GM11168 (cell line): Measurements from ENCODE around the gene POU6F2.
"Not testable (repeated sequence)": the region's sequence is repeated elsewhere in the genome, so short reads cannot be mapped to it uniquely, and the experiment has no call there.

Experiments used
- in situ Hi-C: fragments of 300-500 bp; cut with MboI; formaldehyde crosslinking; loops from one replicate; pipeline ENCODE4 v1.12.0; 2022; ENCODE audit warnings: low sequenced_read_pairs; ENCODE audit not compliant: unreplicated experiment

The POU6F2 gene

GRCh38 chr7:39324139-39324760, 346.5 kb downstream of the POU6F2 start:
- in situ Hi-C loops: no loop called here

- in situ Hi-C loops: not testable (repeated sequence)
Observed at GRCh38 chr7:39331607-39332006, 353.9 kb downstream of the POU6F2 start.

- in situ Hi-C loops: no loop called here
Observed at GRCh38 chr7:39332142-39332541, 354.4 kb downstream of the POU6F2 start.

GRCh38 chr7:39333701-39334100, 356.0 kb downstream of the POU6F2 start:
- in situ Hi-C loops: no loop called here

GRCh38 chr7:39336442-39336841, 358.7 kb downstream of the POU6F2 start:
- in situ Hi-C loops: no loop called here

- in situ Hi-C loops: no loop called here
Observed at GRCh38 chr7:39338716-39339115, 361.0 kb downstream of the POU6F2 start.

GRCh38 chr7:39339591-39339990, 361.9 kb downstream of the POU6F2 start:
- in situ Hi-C loops: no loop called here

- in situ Hi-C loops: no loop called here
Observed at GRCh38 chr7:39341083-39341482, 363.4 kb downstream of the POU6F2 start.

GRCh38 chr7:39342763-39343162, 365.1 kb downstream of the POU6F2 start:
- in situ Hi-C loops: no loop called here

GRCh38 chr7:39349452-39350123, 371.9 kb downstream of the POU6F2 start:
- in situ Hi-C loops: no loop called here

GRCh38 chr7:39353615-39354376, 376.1 kb downstream of the POU6F2 start:
- in situ Hi-C loops: no loop called here

GRCh38 chr7:39355664-39356063, 378.0 kb downstream of the POU6F2 start:
- in situ Hi-C loops: no loop called here

- in situ Hi-C loops: no loop called here
Observed at GRCh38 chr7:39356172-39356925, 378.6 kb downstream of the POU6F2 start.

- in situ Hi-C loops: no loop called here
Observed at GRCh38 chr7:39357648-39358047, 379.9 kb downstream of the POU6F2 start.

GRCh38 chr7:39360038-39360437, 382.3 kb downstream of the POU6F2 start:
- in situ Hi-C loops: no loop called here

- in situ Hi-C loops: no loop called here
Observed at GRCh38 chr7:39360766-39361165, 383.1 kb downstream of the POU6F2 start.

- in situ Hi-C loops: no loop called here
Observed at GRCh38 chr7:39365751-39366295, 388.1 kb downstream of the POU6F2 start.

GRCh38 chr7:39367451-39367850, 389.7 kb downstream of the POU6F2 start:
- in situ Hi-C loops: no loop called here

GRCh38 chr7:39367943-39368342, 390.2 kb downstream of the POU6F2 start:
- in situ Hi-C loops: no loop called here

- in situ Hi-C loops: no loop called here
Observed at GRCh38 chr7:39372383-39372782, 394.7 kb downstream of the POU6F2 start.
